Measurements from ENCODE around the gene PDCL2.

PDCL2 gene

DNA sequence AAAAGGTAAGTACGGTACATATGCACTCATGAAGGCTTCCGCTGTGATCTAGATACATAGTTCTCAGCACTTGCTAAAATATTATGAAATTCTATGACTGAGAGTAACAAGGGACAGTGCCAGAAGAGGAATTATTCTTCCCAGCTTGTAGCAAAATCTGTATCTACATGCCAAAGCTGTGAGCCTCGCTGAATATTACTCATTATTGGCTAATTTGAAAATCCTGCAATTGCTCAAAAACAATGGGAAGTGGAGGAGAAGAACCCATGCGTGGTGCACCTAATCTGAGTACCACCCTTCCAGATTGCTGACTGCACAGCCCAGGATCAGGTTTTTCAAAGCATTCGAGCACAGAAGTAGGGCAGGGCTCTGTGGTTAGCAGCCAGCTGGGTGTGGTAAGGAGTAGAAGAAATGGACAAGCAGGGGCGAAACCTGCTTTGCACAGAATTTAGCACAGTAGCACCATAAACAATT is 17.4 kb upstream of the PDCL2 start:
- Histone ChIP-seq H2AFZ (ENCODE audit: low read depth, low read length, severe bottlenecking) (no peak overlapping the region), H3K4me2 (ENCODE audit: low read depth, low read length, poor library complexity, severe bottlenecking) (no peak overlapping the region), H4K20me1 (ENCODE audit: low read depth, low read length) (no peaks in the 10 kb centered on the region), H3K27ac (ENCODE audit: low read depth, low read length) (no peak overlapping the region), H3K9me2 (replicated peaks; ENCODE audit: insufficient read depth, low read length) (no peaks in the 10 kb centered on the region), H3K9ac (ENCODE audit: low read length) (no peak overlapping the region), H3K36me3 (ENCODE audit: low read length) (no peaks in the 10 kb centered on the region), H3K4me3 (ENCODE audit: insufficient read depth, low read length, poor library complexity, severe bottlenecking) (no peak overlapping the region), H3K27me3 (ENCODE audit: low read length) (no peaks in the 10 kb centered on the region), H3K79me2 (ENCODE audit: insufficient read depth, low read length) (no peaks in the 10 kb centered on the region), H3K9me3 (ENCODE audit: insufficient read depth, low read length) (no peaks in the 10 kb centered on the region), H3F3A (ENCODE audit: insufficient read depth) (no peaks in the 10 kb centered on the region)
- TF ChIP-seq, protein P1, sequence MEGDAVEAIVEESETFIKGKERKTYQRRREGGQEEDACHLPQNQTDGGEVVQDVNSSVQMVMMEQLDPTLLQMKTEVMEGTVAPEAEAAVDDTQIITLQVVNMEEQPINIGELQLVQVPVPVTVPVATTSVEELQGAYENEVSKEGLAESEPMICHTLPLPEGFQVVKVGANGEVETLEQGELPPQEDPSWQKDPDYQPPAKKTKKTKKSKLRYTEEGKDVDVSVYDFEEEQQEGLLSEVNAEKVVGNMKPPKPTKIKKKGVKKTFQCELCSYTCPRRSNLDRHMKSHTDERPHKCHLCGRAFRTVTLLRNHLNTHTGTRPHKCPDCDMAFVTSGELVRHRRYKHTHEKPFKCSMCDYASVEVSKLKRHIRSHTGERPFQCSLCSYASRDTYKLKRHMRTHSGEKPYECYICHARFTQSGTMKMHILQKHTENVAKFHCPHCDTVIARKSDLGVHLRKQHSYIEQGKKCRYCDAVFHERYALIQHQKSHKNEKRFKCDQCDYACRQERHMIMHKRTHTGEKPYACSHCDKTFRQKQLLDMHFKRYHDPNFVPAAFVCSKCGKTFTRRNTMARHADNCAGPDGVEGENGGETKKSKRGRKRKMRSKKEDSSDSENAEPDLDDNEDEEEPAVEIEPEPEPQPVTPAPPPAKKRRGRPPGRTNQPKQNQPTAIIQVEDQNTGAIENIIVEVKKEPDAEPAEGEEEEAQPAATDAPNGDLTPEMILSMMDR (IDR thresholded peaks at IDR 0.05; ENCODE audit: insufficient read depth, low read length, poor library complexity, severe bottlenecking), result no peak
- no peak for TF ChIP-seq EZH2phosphoT487 (conservative IDR thresholded peaks at IDR 0.05; ENCODE audit: low read length)

DNA sequence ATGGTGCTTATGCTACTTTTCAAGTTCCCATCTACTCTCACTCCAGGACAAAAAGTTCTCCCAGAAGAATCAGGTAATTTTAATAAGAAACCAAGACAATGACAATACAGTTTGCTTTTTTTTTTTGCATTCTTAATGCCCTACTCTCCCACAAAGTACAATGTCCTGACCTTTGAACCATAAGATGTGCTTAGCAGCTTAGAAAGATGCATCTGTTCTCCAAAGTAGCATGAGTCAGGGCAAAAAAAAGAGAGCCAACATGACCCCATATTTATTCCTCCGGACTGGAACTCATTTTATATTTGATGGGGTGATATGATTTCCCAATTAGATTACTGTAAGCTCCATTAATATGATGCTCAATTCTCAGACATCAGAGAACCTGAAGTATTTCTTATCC is 16.5 kb upstream of the PDCL2 start:
- no peak overlapping the region for H3K9ac ChIP-seq (ENCODE audit: low read length)
- H3K9me2 ChIP-seq (replicated peaks; ENCODE audit: insufficient read depth, low read length), result no peaks in the 10 kb centered on the region
- H3K79me2 ChIP-seq (ENCODE audit: insufficient read depth, low read length), result no peaks in the 10 kb centered on the region
- H2AFZ ChIP-seq (ENCODE audit: low read depth, low read length, severe bottlenecking), result no peak overlapping the region
- H3K9me3 ChIP-seq (ENCODE audit: insufficient read depth, low read length), result no peaks in the 10 kb centered on the region
- H4K20me1 ChIP-seq (ENCODE audit: low read depth, low read length), result no peaks in the 10 kb centered on the region
- no peak overlapping the region for H3K27ac ChIP-seq (ENCODE audit: low read depth, low read length)
- TF ChIP-seq, protein P1 (IDR thresholded peaks at IDR 0.05; ENCODE audit: insufficient read depth, low read length, poor library complexity, severe bottlenecking), result no peak
- TF ChIP-seq EZH2phosphoT487 (conservative IDR thresholded peaks at IDR 0.05; ENCODE audit: low read length), result no peak
- no peaks in the 10 kb centered on the region for H3F3A ChIP-seq (ENCODE audit: insufficient read depth)
- no peak overlapping the region for H3K4me2 ChIP-seq (ENCODE audit: low read depth, low read length, poor library complexity, severe bottlenecking)
- H3K27me3 ChIP-seq (ENCODE audit: low read length), result no peaks in the 10 kb centered on the region
- H3K36me3 ChIP-seq (ENCODE audit: low read length), result no peaks in the 10 kb centered on the region
- no peak overlapping the region for H3K4me3 ChIP-seq (ENCODE audit: insufficient read depth, low read length, poor library complexity, severe bottlenecking)

DNA sequence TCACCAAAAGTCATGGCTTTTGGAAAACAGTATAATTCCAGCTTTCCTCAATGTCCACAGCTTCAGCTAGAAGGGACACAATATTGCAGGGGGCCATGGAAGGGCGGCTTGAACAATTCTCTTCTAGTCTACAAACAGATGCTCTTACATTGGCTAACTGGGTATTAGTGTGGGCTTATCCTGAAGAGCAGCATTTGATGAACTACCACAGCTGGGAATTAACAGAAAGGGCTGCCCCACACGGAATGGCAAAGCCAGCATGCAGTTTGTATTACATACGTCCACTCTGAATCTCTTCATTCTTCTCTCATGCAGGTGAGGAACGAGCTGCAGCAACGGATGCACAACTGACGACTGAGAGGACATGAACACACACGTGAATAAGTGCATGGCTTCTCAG is 13.0 kb upstream of the PDCL2 start:
- no peak overlapping the region for H3K4me2 ChIP-seq (ENCODE audit: low read depth, low read length, poor library complexity, severe bottlenecking)
- no peak overlapping the region for H3K9ac ChIP-seq (ENCODE audit: low read length)
- no peaks in the 10 kb centered on the region for H3K36me3 ChIP-seq (ENCODE audit: low read length)
- no peak overlapping the region for H3K4me3 ChIP-seq (ENCODE audit: insufficient read depth, low read length, poor library complexity, severe bottlenecking)
- no peaks in the 10 kb centered on the region for H3K9me2 ChIP-seq (replicated peaks; ENCODE audit: insufficient read depth, low read length)
- no peaks in the 10 kb centered on the region for H4K20me1 ChIP-seq (ENCODE audit: low read depth, low read length)
- H3K9me3 ChIP-seq (ENCODE audit: insufficient read depth, low read length), result no peaks in the 10 kb centered on the region
- TF ChIP-seq, protein P1 (IDR thresholded peaks at IDR 0.05; ENCODE audit: insufficient read depth, low read length, poor library complexity, severe bottlenecking), result no peak
- no peak for TF ChIP-seq EZH2phosphoT487 (conservative IDR thresholded peaks at IDR 0.05; ENCODE audit: low read length)
- H3K79me2 ChIP-seq (ENCODE audit: insufficient read depth, low read length), result no peaks in the 10 kb centered on the region
- no peaks in the 10 kb centered on the region for H3F3A ChIP-seq (ENCODE audit: insufficient read depth)
- H2AFZ ChIP-seq (ENCODE audit: low read depth, low read length, severe bottlenecking), result no peak overlapping the region
- no peaks in the 10 kb centered on the region for H3K27me3 ChIP-seq (ENCODE audit: low read length)
- H3K27ac ChIP-seq (ENCODE audit: low read depth, low read length), result no peak overlapping the region

Measured in SU-DHL-6 (cell line).